H1 (cell line): ENCODE measurements around the gene RPRD2.

Experiments
- BACH1 ChIP-seq: IDR thresholded peaks from 2 replicates; pipeline ENCODE4 v1.6.1; 2012; ENCODE audit warnings: low read length, improper control_type of control experiment
- CTCF ChIP-seq, 3 experiments: IDR thresholded peaks; 1 replicate in 2 of 3; 2 replicates in 1 of 3; pipeline versions ENCODE4 v1.5.1 to v1.6.1; 2011; ENCODE audit warnings: low read length in 3 of 3, mild to moderate bottlenecking in 3 of 3, inconsistent platforms in 2 of 3, low read depth in 1 of 3, moderate library complexity in 1 of 3; ENCODE audit not compliant: insufficient read depth in 1 of 3; ENCODE audit errors: control extremely low read depth in 1 of 3
- POLR2A ChIP-seq, 2 experiments: IDR thresholded peaks; 1 replicate in 1 of 2; 2 replicates in 1 of 2; pipeline ENCODE4 v1.6.1; 2011; ENCODE audit warnings: low read depth in 2 of 2, low read length in 2 of 2, mild to moderate bottlenecking in 2 of 2; ENCODE audit errors: control extremely low read depth in 1 of 2

- TF ChIP-seq CTCF (IDR thresholded peaks at IDR 0.05; ENCODE audit: control extremely low read depth in 1 of 3, insufficient read depth in 1 of 3, low read depth in 1 of 3, low read length in 3 of 3), result no peak
- TF ChIP-seq BACH1, result no peak
- TF ChIP-seq POLR2A (IDR thresholded peaks at IDR 0.05; ENCODE audit: control extremely low read depth in 1 of 2, low read depth in 2 of 2, low read length in 2 of 2), result no peak
Measured at GRCh38 chr1:150472601-150473200, 108.8 kb downstream of the RPRD2 start.
